GM19438 (cell line): ENCODE data around the gene SORCS2.

Experiments used
- ATAC-seq: cut with Tn5 transposase; IDR thresholded peaks from one replicate; pipeline ENCODE4 v1.9.1; 2021; ENCODE audit warnings: low read depth; ENCODE audit not compliant: unreplicated experiment

SORCS2 gene

GRCh38 chr4:7332216-7333023 lies 140.1 kb downstream of the SORCS2 start:
- no peak for ATAC-seq

- no peak for ATAC-seq
Measured at GRCh38 chr4:7333024-7333780, 140.9 kb downstream of the SORCS2 start.

DNA sequence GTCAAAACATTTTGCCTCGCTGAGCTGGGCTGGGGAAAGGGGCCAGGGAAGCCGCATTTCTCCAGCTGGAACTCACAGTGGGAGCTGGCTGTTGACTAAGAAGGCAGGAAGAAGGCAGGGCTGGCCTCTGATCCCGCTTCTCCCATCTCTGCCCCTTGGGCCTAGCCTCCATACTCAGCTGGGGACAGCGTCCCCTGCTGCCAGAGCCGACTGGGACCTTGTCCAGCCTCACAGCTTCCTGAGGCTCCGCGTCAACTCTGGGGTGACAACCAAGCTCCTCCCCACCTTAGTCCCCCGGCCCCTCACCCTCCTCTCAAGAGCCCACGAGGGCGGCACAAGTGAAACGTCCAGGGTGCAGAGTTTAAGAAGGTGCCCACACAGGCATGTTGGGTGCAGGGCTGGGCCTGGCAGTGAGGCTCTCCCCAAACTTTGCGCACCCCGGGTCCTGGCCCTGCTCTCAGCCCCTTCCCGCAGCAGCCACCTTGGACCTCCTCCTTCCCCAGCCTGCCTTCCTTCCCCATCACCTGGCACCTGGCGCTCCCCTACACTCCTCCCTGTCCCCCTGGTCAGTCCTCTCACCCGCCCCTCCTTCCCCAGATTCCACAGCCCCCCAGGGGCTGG lies 141.6 kb downstream of the SORCS2 start:
- ATAC-seq, result no peak

- no peak for ATAC-seq
Measured at GRCh38 chr4:7334521-7335275, 142.4 kb downstream of the SORCS2 start.

- ATAC-seq, result no peak
Measured at GRCh38 chr4:7335344-7336066, 143.2 kb downstream of the SORCS2 start.

DNA sequence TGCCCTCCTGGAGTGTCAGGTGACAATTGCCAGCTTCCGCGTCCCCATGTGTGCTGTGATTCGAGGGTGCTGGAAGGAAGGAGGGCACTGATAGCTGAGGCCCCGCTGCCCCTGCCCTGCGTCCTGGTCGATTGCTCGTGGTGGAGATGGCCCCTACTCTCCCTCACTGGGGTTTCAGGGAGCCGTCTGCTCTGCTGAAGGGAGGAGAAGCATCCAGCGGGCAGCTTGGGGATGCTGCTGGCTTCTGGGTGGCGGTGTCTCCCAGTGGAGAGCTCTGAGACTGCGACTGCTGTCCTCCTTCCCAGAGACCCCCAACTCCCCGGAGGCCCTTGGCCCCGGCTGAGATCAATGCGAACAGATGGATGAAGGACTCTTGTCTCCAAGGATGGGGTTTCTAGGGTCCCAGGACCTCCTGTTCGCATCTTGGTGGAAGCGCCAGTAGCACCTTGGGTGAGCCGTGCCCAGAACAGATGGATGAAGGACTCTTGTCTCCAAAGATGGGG lies 143.8 kb downstream of the SORCS2 start:
- ATAC-seq, result no peak

DNA sequence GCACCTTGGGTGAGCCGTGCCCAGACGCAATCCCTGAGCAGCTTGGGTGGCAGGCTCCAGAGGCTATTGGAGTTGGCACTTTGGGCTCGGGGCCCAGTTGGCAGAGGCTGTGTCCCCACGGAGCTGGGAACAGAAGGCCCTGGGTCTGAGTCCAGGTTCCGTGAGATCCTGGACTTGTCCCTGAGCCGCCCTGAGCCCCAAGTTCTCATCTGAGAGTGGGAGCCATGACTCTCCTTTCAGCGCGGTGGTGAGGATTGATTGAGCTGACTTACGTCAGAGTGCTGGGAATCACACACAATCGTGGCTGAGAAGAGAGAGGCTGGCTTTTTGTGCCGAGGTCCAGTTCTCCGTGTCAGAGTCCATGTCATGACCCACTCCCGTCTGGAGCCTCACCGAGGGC lies 144.4 kb downstream of the SORCS2 start:
- ATAC-seq, result no peak

GRCh38 chr4:7337196-7338058 lies 145.1 kb downstream of the SORCS2 start:
- ATAC-seq, result no peak

DNA sequence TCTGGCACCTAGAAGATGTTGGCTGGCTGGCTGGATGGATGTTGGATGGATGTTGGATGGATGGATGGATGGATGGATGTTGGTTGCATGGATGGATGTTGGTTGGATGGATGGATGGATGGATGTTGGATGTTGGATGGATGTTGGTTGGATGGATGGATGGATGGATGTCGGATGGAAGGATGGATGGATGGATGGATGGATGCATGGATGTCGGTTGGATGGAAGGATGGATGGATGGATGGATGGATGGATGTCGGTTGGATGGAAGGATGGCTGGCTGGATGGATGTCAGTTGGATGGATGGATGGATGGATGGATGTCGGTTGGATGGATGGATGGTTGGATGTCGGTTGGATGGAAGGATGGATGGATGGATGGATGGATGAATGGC lies 145.7 kb downstream of the SORCS2 start:
- ATAC-seq, result no peak

DNA sequence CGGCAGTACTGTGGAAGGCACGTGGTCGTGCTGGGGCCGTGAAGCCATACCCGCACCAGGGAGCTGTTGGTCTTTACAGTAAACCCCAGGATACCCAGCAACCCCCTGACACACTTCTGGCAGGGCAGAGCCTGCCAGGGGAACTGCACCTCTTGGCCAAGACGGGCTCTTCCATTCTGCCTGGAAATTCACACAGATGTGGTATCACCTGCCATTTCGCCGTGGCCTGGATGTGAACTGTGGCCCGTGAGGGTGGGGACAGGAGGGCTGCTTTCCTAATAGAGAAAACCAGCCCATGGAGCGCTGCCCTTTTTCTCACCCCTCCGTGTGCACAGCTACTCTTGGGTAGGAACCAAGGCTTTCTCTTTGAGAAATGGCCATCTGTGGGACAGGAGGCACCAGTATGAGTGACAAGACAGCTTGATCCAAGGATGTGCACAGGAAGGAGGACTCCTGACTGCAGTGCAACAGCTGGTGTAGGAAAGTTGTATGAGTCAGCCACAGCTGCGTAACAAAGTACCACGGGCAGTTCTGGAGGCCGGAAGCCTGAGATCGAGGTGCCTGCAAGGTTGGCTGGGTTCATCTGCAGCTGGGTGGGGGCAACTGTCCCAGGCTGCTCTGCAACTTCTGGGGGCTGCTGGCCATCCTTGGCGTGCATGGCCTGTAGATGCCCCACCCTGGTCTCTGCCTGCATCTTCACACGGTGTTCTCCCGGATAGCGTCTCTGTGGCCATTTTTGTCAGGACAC lies 146.7 kb downstream of the SORCS2 start:
- ATAC-seq, result no peak

DNA sequence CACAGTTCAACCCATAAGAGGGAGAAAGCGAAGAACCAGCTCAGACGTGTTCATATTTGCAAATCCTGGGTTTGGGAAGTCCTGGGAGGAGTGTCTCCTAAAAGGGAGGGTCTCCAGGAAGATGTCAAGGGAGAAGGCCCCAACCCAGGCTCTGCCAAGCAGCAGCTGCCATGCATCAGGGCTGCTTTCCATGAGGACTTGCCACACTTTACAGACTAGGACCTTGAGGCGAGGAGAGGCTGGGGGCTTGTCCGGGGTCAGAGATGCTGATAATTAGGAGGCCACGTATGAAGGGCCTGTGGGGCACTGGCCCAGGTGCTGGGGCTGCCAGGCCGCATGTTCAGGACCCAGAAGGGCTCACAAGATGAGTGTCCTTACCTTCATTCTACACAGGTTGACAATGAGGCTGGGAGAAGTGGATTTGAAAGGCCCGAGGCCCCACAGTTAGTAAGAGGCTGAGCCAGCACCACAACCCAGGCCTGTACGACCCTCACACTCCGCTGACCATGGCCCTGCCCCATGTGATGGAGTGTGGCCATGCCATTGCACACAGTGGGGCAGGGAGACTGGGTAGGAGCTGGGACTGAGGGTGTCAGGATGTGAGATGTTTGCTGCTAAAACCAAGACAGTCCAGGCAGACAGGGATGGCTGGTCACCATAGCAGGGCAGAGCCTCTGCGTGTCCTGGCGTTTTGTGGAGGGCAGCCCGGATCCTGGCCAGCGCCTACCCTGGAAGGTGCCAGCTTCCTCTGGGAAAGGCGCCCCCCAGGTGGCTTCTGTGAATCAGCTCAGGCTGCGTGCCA lies 147.6 kb downstream of the SORCS2 start:
- no peak for ATAC-seq

- ATAC-seq, result no peak
Measured at GRCh38 chr4:7340553-7341433, 148.5 kb downstream of the SORCS2 start.

DNA sequence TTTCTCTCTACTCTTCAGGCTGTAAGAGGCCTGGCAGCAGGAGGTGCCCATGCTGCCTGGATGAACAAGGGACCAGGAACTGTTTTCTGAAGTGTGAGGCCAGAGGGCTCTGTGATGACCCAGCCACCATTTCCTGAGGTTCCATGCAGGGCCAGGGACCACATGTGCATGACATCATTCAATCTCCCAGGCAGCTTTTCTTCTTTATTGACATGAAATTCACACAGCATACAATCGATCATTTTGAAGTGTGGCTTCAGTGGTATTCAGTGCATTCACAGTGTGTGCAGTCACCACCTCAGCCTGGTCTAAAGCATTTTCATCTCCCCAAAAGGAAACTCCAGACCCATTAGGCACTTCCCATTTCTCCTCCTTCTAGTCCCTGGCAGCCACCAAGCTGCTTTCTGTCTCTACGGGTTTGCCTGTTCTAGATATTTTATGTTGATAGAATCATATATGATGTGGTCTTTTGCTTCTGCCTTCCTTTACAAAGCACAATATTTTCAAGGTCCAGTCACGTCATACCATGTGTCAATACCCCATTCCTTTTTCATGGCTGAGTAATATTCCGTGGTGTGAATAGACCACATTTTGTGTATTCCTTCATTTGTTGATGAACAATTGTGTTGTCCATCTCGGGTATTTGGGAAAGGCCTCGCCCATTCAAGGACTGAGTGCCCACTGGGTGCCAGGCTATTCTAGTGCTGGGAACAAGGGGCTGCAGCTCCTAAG lies 149.3 kb downstream of the SORCS2 start:
- ATAC-seq, result no peak

DNA sequence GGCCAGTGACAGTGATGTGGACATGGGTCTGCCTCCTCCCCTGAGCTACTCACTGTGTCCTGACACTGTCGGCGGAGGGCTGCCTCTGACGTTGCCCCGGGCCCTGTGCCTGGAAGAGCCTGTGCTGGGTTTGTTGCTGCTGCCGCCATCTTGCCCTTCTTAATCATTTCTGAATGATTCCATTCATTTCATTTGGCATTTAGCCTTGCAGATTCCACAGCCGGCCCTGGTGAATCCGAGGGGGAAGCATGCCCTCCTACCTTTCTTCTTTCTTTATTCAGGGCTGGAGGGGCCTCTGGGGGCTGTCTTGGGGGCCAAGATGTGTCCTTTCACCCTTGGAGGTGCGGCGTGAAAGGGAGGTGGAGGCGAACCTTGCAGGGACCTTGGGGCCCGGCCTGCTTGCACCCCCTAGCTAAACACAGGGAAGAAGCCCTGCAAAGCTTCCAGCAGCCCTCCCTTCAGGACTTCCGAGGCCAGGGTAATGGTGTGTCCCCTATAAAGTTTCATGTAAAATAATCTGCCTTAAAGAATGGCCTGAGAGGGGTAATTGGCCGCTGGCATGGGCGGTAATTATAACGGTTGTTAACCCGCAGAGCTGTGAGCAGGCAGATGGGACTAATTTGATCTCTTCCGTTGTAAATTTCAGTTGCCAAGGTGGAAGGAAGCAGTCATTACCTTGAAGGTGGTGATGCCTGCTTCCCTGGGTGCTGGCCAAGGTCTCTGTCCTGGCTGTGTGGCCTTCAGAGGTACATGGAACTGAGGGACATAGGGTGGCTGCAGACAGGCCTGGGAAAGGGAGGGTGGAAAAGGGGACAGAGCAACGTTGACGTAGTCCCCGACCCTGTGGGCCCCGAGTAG lies 150.1 kb downstream of the SORCS2 start:
- ATAC-seq, result no peak

- no peak for ATAC-seq
Measured at GRCh38 chr4:7343081-7343655, 150.8 kb downstream of the SORCS2 start.
